Adipose tissue (tissue), 3 donors: Measurements from ENCODE around the gene AP2S1. TPM values are rescaled to one million over a fixed set of nuclear protein-coding genes. Genes with fewer than 3 reads are reported as not detected.
A peak's percentile ranks its signal among the peaks of the same experiment; 100 is the strongest.
"Not testable (repeated sequence)": the region's sequence is repeated elsewhere in the genome, so short reads cannot be mapped to it uniquely, and the experiment has no call there.

ENCODE experiments used
- H3K27ac ChIP-seq: one replicate; pipeline ENCODE4 v1.5.1; 2013; ENCODE audit warnings: low read depth, low read length
- WGBS, 3 donors: extraction: QIAGEN DNeasy Blood & Tissue Kit; methylation state at CpG; one replicate each; pipeline ENCODE4 v1.1.7; 2013; 5-methylcytosine and 5-hydroxymethylcytosine counted together
- polyA plus RNA-seq, 3 donors: library from polyadenylated mRNA; stranded (reverse); fragments of 200-250 nt; gene quantifications; one replicate each; pipeline ENCODE4 v1.2.3, GENCODE V29; 2013
- donor health status: healthy with polysubstance abuse.
- donor health status: Bipolar disorder and iron deficiency.
- donor health status: healthy.

Gene AP2S1
- polyA plus RNA-seq, result 100 to 1,000 TPM in 2 of 3 donors, 10 to 100 TPM in 1; 60.1 to 160 (median 151) TPM

- 0 to 1% (median 1%) methylated on average over 49 to 53 of the region's 53 CpGs for WGBS, 3 donors
- peak within 1 kb of the TSS; percentile 9 for H3K27ac ChIP-seq
Observed at GRCh38 chr19:46850228-46851203, at the start of gene AP2S1. TSS of gene AP2S1 (minus strand) at chr19:46850846. CDS start at chr19:46850766, 80 bp downstream.

- no peak overlapping the region for H3K27ac ChIP-seq
Observed at GRCh38 chr19:46900341-46900740, 49.7 kb upstream of the AP2S1 start.

DNA sequence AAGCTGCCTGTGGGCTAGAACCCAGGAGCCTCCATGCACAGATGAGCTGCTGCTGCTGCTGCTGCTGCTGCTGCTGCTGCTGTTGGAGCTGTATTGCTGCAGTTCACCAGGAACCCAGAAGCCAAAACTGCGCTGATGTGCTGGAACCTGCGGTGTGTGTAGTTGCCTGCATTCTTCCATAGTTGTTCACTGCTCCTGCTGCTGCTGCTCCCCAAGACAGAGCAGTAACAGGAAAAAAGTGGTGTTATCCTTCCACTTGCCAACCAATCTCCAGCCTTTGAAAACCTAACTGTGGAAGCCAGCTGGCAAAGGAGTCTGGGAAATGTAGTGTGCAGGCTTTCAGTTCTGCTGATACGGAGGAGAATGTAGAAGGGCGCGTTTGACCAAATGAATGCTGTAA is 48.1 kb upstream of the AP2S1 start:
- 62 to 94% (median 66%) methylated on average over 5 of the region's 5 CpGs for WGBS, 3 donors
- H3K27ac ChIP-seq, result no peak overlapping the region

More at GRCh38 chr19:46900341-46900740, 49.7 kb upstream of the AP2S1 start:
- WGBS, 3 donors, result 94 to 98% (median 94%) methylated on average over 5 of the region's 5 CpGs

- H3K27ac ChIP-seq, result no peak overlapping the region
- WGBS, 3 donors, result 69 to 92% (median 90%) methylated on average over 10 of the region's 10 CpGs
Observed at GRCh38 chr19:46896076-46896794, 45.6 kb upstream of the AP2S1 start.

DNA sequence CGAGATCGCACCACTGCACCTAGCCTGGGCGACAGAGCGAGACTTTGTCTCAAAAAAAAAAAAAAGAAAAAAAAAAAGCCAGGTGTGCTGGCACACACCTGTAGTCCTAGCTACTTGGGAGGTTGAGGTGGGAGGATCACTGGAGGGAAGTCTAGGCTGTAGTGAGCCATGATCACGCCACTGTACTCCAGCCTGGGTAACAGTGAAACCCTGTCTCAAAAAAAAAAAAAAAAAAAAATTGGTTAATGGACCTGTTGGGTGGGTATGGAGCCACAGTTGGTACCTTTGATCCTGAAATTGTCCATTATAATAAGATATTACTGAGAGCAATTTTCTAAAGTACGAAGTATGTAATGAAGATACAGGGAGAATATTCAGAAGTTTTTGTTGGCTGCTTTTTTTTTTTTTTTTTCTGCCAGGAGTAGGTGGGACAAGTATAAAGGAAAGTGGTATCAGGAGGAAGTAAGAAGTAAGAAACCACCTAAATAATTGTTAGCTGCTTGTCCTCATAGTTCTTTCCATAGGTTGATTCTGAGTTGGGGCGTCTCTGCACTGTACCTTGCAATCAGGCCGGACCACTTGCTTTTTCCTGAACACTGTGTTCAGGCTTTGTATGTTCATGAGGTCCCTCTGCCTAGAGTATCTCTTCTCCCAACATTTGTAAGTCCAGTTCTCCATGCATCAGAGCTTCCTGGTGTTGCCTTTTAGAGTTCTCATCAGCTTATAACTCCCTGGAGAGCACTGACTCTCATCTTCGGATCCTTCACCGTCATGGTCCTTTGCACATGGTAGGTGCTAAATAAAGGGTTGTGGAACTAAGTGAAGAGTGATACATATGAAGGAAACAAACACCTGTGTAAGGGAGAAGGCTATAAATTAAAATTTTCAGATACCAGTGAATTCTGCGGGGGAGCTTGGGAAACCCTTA is 41.9 kb upstream of the AP2S1 start:
- WGBS, 3 donors, result 93 to 96% (median 94%) methylated on average over 11 of the region's 11 CpGs
- no peak overlapping the region for H3K27ac ChIP-seq

GRCh38 chr19:46890423-46891170 is 40.0 kb upstream of the AP2S1 start:
- WGBS, 3 donors, result 16 to 67% (median 58%) methylated on average over 3 of the region's 3 CpGs
- no peak overlapping the region for H3K27ac ChIP-seq

DNA sequence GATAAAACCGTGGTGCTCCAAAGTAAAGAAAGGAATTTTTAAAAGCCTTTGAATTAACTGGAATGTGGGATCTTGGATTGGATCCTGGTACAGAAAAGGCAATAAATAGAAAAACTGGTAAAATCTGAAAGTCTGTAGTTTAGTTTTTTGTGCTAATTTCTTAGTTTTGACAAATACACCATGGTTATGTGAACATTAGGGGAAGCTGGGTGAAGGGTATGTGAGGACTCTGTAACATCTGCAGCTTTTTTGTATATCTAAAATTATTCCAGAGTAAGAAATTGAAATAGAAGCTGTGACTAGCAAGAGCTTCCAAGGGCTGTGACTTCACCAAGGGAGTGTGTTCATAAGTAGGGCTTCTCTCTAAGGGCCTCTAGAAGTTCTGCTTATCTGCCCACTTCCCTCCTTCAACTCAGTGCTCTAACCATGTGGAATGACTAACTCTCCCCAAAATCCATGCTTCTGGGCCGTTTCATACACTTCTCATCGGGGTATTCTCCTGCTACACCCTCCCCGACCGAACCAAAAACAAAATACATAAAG is 36.7 kb upstream of the AP2S1 start:
- H3K27ac ChIP-seq, result no peak overlapping the region
- WGBS, 3 donors, result 92 to 97% (median 96%) methylated on average over 5 of the region's 5 CpGs

GRCh38 chr19:46886546-46887239 is 36.0 kb upstream of the AP2S1 start:
- no peak overlapping the region for H3K27ac ChIP-seq
- WGBS, 3 donors, result 81 to 92% (median 87%) methylated on average over 5 of the region's 5 CpGs

DNA sequence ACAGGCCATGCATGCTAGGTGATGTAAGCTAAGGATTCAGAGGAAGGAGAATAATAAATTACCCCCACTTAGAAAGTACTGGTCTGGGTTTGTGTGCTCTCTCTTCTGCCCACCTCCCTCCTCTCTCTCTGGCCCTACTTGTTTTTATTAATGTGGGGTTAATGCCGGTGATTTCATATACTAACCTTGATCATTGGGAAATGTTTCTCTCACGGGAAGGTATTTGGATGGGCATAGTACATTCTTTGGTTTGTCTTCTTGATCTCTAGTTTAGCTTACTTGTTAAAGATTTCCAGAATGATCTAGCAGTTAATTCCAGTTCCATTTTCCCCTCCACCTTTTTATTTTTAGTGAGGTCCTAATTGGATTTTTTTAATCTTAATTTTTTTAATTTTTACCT is 34.8 kb upstream of the AP2S1 start:
- WGBS, 3 donors, result 70 to 77% (median 73%) methylated on average over 2 of the region's 2 CpGs
- no peak overlapping the region for H3K27ac ChIP-seq

DNA sequence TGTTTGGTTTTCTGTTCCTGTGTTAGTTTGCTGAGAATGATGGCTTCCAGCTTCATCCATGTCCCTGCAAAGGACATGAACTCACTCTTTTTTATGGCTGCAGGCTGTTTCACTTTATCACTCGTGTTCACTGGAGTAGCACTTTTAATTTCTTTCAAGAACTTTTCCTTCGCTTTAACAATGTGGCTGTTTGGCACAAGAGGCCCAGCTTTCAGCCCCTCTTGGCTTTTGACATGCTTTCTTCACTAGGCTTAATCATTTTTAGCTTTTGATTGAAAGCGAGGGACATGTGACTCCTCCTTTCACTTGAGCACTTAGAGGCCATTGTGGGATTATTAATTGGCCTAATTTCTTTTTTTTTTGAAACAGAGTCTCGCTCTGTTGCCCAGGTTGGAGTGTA is 32.1 kb upstream of the AP2S1 start:
- not testable (repeated sequence) for H3K27ac ChIP-seq
- 72 to 83% (median 81%) methylated on average over 4 of the region's 4 CpGs for WGBS, 3 donors

DNA sequence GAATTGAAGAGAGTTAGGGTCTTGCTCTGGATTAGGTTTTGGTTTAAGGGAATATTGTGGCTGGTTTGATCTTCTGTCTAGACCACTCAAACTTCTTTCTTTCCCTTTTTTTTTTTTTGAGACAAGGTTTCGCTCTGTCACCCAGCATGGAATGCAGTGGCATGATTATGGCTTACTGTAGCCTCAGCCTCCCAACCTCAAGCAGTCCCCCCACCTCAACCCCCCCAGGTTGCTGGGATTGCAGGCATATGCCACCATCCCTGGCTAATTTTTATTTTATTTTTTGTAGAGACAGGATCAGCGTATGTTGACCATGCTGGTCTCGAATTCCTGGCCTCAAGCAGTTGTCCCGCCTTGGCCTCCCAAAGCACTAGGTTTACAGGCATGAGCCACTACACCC is 31.4 kb upstream of the AP2S1 start:
- 92 to 98% (median 92%) methylated on average over 4 of the region's 4 CpGs for WGBS, 3 donors
- no peak overlapping the region for H3K27ac ChIP-seq

DNA sequence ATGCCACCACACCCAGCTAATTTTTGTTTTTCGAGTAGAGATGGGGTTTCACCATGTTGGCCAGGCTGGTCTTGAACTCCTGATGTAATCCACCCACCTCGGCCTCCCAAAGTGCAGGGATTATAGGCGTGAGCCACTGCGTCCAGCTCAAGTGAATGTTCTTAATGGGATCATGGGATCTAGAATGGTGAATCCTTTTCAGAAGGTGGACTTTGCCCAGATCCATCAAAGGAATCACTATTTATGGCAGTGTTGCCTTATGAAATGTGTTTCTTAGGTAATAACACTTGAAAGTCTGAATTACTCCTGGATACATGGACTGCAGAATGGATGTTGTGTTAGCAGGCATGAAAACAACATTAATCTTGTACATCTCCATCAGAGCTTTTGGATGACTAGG is 30.4 kb upstream of the AP2S1 start:
- 96 to 100% (median 100%) methylated on average over 4 of the region's 4 CpGs for WGBS, 3 donors
- no peak overlapping the region for H3K27ac ChIP-seq

DNA sequence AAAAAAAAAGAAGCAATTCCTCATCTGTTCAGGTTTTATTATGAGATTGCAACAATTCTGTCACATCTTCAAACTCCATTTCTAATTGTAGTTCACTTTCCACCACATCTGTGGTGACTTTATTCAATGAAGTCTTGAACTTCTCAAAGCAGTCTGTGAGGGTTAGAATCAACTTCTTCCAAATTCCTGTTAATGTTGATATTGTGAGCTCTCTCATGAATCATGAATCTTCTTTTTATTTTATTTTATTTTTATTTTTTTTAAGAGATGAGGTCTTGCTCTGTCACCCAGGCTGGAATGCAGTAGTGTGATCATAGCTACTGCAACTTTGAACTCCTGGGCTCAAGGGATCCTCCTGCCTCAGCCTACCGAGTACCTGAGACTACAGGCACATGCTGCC is 29.8 kb upstream of the AP2S1 start:
- 91 to 98% (median 96%) methylated on average over 1 of the region's 1 CpG for WGBS, 3 donors
- H3K27ac ChIP-seq, result no peak overlapping the region

GRCh38 chr19:46878613-46879375 is 28.1 kb upstream of the AP2S1 start:
- H3K27ac ChIP-seq, result no peak overlapping the region
- 70 to 78% (median 75%) methylated on average over 9 of the region's 9 CpGs for whole genome bisulfite sequencing, 3 donors

DNA sequence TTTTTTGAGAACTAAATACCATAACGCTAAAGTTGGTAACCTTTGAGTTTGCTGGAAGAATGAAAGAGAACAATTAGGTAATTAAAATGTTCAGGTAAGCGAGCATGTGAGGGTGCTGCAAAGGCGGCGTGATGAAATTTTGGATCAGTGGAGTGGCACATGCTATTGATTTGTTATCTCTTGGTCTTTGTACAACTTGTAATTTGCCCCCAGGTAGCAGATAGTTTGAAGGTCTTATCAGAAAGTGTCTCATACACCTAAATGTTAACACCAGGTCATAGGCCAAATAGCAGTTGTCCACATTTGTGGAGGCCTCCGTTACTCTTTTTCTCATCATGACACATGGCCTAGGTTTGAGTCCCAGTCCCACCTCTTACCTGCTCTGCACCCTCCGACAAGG is 25.0 kb upstream of the AP2S1 start:
- H3K27ac ChIP-seq, result no peak overlapping the region
- 89 to 96% (median 95%) methylated on average over 6 of the region's 6 CpGs for WGBS, 3 donors

- WGBS, 3 donors, result 76 to 88% (median 80%) methylated on average over 4 of the region's 4 CpGs
- H3K27ac ChIP-seq, result no peak overlapping the region
Observed at GRCh38 chr19:46875234-46875633, 24.6 kb upstream of the AP2S1 start.
